Mucosa of gallbladder (tissue), 1 donor: ENCODE data around the gene NHSL2. TPM values are rescaled to one million over a fixed set of nuclear protein-coding genes. Genes with fewer than 3 reads are reported as not detected.

Experiments used
- DNase-seq: peaks from one replicate; pipeline ENCODE4 v3.0.0-alpha.2; 2020; ENCODE audit warnings: low spot score
- total RNA-seq: library from RNA; stranded (reverse); gene quantifications from one replicate; pipeline ENCODE4 v1.2.1, GENCODE V29; 2021
- donor health status: DM: no; HTN: no; CAD: no.

Gene NHSL2
- total RNA-seq, 1 donor from 2014 or later = 13.6 TPM

GRCh38 chrX:72107841-72108595 lies 197.4 kb downstream of the NHSL2 start:
- DNase-seq = no peak

DNA sequence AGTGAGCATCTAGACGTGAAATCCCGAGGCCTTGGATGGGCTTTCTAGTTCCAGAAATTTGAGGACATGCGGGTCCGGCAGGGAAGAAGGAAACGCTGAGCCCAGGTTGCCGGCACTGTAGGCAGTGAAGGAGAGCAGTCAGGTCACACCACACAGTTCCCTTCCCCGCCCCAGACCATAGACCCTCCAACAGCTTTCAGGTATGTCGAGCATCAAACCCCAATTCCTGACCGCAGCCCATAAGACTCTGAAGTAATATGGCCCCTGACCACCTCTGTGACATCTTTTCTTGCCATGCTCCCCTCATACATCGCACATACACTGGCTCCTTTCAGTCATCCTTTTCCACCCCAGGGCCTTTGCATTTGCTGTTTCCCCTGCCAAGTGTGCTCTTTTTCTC lies 198.0 kb downstream of the NHSL2 start:
- no peak for DNase-seq

DNA sequence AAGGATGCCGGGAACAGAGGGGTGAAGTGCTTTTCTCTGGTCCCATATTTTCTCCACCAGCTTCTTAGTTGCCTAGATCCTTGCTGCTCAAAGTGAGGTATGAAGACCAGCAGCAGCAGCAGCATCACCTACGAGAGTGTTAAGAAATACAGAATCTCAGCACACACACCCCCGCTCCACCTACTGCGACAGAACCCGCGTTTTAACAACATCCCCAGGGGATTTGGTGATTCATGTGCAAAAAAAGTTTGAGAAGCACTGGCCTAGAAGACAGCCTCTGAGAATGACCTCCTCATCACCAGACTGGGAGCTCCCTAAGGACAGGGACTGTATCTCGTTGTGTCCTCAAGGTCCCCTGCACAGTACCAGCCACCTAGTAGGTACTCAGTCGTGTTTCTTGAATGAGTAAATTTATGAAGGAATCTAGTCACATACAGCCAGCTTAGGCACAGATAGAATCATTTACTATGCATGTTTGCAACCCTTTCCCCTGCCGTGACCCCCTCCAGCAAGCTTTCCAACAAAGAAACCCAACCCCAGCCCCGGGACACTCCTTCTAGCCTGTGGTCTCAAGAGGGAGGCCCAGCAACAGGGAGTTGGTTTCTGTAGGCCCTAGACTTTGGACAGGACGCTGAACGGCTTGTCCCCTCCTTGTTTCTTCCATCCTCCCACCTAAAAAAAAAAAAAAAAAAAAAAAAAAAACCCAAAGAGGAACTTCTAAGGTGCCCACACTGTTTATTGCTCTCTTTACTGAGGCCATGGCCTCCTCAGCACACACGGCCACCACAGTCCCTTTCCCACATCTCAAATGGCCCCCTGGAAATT lies 199.6 kb downstream of the NHSL2 start:
- DNase-seq = no peak

- no peak for DNase-seq
These were observed 200.4 kb downstream of the NHSL2 start for GRCh38 chrX:72110876-72111708.

- no peak for DNase-seq
These were observed 202.8 kb downstream of the NHSL2 start for GRCh38 chrX:72113461-72113860.

DNA sequence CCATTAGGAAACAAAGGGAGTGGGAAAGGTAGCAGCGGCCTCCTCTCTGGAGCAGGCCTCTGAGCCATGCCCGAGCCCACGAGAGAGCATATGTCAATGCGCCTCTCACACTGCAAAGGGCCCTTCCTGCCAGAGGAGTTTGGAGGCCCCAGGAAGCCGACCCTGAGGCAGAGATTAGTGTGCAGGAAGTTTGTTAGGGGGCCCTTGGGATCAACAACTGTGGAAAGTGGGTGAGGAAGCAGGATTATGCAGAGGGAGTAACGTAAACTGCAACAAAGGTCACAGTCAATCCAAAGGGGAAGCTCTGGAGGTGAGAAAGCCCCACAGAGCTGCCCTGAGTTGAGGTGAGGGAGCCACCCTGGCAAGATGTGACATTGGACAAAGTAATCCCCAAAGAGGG lies 203.7 kb downstream of the NHSL2 start:
- DNase-seq = no peak

- no peak for DNase-seq
These were observed 204.2 kb downstream of the NHSL2 start for GRCh38 chrX:72114807-72115206.

- no peak for DNase-seq
These were observed 204.7 kb downstream of the NHSL2 start for GRCh38 chrX:72115380-72115779.

DNA sequence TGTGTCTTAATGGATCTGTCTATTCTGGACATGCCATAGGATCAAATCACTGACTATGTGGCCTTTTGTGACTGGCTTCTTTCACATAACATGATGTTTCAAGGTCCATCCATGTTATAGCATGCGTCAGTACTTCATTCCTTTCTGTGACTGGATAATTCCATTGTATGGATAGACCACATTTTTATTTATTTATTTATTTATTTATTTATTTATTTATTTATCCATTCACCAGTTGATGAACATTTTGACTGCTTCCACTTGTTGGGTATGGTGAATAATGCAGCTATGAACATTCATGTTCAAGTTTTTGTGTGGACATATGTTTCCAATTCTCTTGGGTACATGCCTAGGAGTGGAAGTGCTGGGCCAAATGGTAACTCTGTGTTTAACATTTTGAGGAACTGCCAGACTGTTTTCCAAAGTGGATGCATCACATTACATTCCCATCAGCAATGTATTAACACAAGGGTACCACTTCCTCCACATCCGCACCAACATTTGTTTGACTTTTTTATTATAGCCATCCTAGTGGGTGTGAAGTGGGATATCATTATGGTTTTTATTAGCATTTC lies 207.1 kb downstream of the NHSL2 start:
- no peak for DNase-seq

DNA sequence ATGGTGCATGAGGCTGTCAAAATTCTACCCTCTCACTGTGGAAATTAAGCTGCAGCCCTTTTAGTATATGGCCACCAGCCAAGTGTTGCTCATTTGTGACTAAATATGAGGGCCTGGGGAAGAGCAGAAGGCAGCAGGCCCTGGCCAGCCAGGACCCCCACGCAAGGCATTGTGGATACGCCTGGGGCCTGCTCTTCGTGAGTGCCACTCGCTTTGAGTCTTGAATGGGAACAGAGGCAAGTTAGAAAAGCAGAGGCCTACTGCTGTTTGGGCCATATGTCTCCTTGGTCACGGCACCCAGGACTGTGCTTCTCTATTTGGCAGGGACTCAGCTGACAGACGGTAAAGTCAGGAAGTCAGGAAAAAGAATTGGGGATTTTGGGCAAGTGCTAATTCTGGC lies 210.2 kb downstream of the NHSL2 start:
- no peak for DNase-seq

DNA sequence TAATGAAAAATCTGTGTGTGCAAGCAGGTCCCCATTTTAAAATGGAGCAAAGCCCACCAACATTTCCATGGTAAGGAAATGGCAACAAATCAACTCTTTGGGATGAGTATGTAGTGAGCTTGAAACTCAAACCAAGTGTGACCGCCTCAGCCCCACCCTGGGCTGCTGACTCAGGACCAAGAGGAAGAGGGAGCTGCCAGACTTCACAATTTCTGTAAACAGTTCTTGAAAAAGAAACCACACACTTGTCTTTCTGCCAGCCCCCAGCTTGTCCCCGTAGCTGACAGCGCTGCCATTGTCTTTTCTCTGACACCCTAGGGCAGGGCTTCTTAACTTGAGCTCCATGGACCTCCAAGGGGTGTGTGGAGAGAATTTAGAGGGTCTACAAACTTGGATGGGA lies 210.7 kb downstream of the NHSL2 start:
- peak; percentile 48 for DNase-seq

- no peak for DNase-seq
These were observed 212.1 kb downstream of the NHSL2 start for GRCh38 chrX:72122621-72123337.

- no peak for DNase-seq
These were observed 213.0 kb downstream of the NHSL2 start for GRCh38 chrX:72123471-72124185.

- DNase-seq = no peak
These were observed 214.0 kb downstream of the NHSL2 start for GRCh38 chrX:72124540-72125201.

- no peak for DNase-seq
These were observed 214.8 kb downstream of the NHSL2 start for GRCh38 chrX:72125331-72126047.

GRCh38 chrX:72126048-72126415 lies 215.4 kb downstream of the NHSL2 start:
- DNase-seq = no peak

DNA sequence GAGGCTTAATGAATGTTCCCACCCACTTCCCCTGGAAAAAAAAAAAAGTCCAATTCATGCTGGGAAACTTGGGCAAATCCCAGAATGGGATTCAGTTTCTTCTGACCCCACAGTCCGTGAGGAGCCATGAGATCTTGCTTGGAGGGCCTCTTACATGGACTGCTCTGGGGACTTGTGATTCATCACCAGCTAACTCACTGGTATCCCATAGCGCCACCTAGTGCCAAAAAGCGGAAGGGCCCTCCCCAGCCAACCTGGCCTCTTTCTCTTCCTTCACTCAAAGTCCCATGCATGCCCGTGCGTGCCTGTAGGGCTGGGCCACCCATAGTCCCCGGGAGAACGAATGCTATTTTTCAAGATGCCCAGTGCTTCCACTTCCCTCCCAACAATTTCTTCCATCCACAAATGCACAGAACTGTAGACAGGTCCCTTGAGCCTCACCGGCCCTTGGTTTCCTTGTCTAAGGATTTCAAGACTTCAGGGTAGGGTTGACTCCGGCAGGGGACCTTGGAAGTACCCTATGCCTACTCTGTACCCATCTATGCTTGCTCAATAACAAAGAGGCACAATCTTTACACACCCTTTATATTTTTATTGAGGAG lies 216.0 kb downstream of the NHSL2 start:
- DNase-seq = peak; percentile 86

DNA sequence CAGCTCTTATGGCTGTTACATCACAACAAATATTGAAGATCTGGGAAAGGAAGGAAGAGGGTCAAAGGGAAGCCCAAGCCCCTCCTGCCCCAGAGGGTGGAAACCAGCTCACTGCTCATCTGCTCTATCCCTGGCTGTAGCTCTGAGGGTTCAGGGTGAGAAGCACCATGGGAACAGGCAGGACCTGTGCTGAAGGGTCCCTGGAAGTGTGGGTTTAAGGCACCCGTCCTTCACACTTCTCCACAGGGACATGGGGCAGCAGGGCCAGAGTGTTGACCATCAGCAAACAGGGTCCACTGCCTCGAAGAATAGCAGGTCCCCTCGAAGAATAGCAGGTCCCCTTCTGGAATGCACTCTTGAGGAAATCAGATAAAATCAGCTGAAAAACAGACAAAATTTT lies 216.7 kb downstream of the NHSL2 start:
- DNase-seq = no peak
